ENCODE measurements around the gene ECE1. TPM values are rescaled to one million over a fixed set of nuclear protein-coding genes. Genes with fewer than 3 reads are reported as not detected.

The ECE1 gene
- total RNA-seq, 1 donor from 2014 or later, result 53.5 TPM

DNA sequence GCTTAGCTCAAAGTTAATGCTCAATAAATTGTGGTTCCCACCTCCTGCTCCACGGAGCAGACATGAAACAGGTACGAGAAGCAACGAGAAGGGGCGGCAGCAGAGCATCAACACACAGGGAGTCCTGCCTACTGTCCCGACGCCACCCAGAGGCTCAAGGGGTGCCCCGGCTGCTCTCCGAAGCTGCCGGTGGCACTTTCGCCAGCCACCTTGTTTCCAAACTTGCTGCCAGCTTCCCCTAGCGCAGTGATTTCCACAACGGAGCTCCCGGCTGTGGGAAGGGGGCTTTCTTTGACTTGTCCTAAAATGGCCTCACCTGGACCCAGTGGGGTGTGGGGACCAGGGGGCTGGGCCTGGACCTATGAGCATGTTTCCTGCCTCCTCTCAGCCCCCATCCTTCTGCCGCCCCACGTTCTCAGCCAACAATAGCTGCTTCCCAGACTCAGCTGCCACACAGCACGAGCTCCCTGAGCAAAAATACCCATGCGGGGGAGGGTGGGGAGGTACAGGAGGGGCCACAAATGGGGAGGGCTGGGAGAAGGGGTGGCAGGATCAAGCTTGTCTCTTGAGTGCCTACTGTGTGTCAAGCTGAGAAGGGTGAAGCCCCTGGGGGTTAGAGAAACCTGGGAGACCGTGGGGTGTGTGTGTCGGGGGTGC lies 35.6 kb upstream of the ECE1 start:
- intact Hi-C loops (cut with micrococcal nuclease), result loop anchor here (2.0 kb wide), 1 partner anchor 31 kb away; no protein-coding TSS in a partner anchor

- intact Hi-C loops (cut with micrococcal nuclease), result loop anchor here (2.0 kb wide), 1 partner anchor 30 kb away; no protein-coding TSS in a partner anchor
Observed at GRCh38 chr1:21325231-21325718, 35.0 kb upstream of the ECE1 start.

DNA sequence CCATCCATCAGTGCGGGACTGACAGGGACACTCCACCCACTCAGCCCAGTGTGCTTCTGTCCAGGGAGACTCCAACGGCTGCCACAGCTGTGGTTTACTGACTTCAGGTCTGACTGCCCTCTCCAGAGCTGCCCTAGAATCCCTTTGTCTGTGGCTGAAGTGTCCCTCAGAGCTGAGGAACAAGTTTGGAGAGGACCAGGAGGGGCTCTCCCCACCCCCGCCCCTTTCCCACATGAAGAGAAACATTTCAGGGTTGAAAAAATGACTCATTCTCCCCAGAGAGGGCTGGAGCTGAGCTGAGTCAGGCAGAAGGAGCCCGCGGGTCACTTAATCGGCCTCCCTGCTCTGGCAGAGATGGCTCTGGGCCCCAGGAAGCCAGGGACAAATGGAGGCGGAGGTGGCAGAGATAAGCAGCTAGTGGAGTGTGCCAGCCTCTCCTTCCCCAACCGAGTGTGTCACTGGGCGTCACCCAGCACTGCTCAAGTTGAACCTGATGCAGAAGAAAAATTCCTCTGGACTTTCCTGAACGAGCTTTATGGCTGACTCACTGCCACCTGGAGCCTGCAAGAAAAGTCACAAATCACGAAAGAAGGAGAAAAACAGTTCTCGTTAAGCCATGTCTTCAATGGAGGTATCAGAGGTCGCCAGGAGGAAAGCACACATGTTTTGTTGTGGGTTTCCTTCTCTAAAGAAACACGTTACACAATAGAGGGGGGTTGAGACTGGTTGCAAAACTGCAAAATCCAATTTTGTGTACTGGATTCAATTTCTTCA lies 34.3 kb upstream of the ECE1 start:
- intact Hi-C loops (cut with micrococcal nuclease), result loop anchor here (2.0 kb wide), 1 partner anchor 30 kb away; no protein-coding TSS in a partner anchor

DNA sequence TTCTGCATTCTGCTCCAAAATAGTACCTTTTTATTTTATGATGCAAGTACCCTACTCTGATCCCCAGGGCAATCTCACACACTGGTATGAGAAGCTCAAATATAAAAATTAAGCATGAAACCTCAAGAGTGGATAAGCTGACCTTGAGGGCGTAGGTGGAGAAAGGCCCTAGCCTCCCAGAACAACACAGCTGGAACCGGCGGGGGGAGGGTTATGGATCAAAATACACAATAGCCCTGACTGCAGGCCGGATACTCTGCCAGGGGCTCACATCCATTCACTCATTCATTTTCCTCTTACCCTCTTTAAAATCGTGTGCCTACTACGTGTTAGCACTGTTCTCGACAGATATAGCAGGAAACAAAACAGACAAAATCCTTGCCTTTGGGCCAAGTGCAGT lies 32.8 kb upstream of the ECE1 start:
- intact Hi-C loops (cut with micrococcal nuclease), result no loop called here

DNA sequence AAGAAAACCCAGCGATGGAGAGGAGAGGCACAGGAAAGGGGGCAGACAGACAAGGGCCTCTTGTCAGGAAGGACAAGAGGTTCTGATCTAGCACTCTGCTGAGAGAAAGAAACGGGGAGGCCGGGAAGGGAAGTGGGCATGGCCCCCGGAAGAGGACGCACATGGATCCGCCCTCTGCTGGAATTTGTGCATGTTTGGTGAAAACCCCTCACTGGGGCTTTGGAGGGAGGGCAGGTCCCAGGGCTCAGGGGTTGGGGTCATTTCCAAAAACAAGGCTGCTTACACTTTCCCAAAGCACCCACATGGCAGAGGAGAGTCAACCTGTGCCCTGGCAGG lies 32.4 kb upstream of the ECE1 start:
- intact Hi-C loops (cut with micrococcal nuclease), result no loop called here

DNA sequence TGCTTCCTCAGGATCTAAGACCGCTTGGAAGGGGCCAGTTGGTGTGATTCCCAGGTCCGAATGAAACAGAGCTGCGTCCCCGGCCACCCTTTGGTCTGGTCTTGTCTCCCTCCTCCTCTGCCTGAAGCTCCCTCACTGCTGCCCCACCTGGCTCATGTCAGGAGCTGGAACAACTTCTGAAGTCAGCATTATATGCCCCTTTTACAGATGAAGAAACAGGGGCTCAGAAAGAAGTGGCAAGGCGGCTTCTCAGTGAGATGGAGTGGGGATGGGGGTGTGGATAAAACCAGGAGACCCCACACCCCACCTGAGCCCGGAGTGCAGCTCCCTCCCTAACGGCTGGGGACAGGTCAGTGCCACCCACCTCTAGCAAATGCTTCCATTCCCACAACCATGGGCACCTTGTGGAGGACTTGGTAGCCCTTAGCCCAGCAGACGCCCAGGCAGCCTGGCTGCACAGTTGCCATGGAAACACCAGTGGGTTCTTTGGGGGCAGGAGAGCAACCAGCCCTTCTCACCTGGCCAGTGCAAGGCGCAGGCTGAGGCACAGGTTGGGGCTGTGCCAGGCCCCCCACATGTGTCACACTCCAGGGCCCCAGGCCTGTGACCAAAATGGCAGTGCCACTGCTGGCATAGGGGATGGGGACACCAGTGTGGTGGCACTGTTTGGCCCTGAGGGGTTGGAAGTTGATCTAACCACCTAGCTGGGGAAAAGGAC lies 31.9 kb upstream of the ECE1 start:
- intact Hi-C loops (cut with micrococcal nuclease), result no loop called here

GRCh38 chr1:21320410-21321108 lies 30.3 kb upstream of the ECE1 start:
- intact Hi-C loops (cut with micrococcal nuclease), result no loop called here

DNA sequence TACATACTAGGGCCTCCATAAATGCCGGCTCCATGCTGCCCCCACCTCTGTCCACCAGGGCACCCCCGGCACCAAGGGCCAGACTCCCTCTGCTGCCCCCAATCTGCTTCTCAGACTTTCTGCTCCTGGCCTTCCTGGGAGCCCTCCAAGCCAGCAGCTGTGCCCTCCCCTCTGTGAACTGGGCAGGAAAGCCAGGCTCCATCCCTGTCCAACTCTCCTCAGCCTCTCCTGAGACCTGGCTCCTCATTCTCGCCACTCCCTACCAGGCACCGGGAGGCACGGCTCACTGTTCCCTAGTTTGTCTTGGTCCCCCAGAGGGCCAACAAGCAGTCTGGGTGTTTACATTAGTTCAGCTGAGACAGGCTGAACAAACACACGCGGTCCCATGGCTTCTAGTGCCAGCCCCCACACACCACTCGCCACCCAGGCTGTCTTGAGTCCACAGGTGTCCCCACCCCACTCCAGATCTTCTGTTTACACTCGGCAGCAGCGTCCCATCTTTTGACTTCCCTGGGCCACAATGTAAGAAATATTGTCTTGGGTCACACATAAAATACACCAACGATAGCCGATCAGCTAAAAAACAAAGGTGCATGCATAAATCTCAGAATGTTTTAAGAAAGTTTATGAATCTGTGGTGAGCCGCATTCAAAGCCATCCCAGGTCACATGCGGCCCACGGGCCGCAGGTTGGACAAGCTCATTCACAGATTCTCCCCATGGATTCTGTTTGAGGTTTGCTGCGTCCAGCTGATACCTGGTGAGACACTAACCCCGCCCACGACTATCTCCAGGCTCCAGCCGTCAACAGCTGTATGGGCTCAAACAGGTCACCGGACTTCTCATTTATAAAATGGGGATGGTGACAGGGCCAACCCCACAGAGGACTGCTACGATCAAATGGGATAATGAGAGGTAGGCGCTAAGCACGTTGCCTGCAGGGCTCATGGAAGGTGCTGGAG lies 29.5 kb upstream of the ECE1 start:
- intact Hi-C loops (cut with micrococcal nuclease), result no loop called here

- intact Hi-C loops (cut with micrococcal nuclease), result no loop called here
Observed at GRCh38 chr1:21318714-21319159, 28.5 kb upstream of the ECE1 start.

- intact Hi-C loops (cut with micrococcal nuclease), result no loop called here
Observed at GRCh38 chr1:21318057-21318713, 27.9 kb upstream of the ECE1 start.

GRCh38 chr1:21317690-21318043 lies 27.4 kb upstream of the ECE1 start:
- intact Hi-C loops (cut with micrococcal nuclease), result no loop called here

DNA sequence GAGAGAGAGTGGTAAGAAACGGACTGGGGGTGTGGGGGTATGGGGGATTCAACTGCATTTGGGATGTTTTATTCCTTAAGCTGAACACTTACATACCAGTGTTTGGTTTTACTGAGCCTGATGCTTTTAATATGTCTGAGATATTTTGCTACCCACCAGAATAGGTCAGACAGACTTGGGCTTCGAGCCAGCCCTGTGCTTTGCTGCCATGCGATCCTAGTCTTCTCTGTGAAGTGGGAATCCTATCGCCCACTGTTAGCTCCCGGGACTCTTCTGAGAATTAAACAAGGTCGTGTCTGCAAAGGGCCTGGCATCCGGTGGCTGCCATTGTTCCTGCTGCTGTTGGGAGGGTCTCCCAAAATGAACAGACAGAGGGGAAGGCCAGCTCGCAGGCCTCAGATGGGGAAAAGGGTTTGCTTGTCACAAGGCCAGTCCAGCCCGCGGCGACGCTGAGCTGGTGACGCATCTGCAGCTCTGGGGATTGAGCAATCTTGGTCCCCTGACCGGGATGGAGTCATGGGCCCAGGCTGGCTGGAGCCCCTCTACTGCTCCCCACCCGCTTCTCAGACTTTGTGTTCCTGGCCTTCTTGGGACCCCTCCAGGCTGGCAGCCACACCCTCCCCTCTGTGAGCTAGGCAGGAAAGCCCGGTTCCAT lies 26.9 kb upstream of the ECE1 start:
- intact Hi-C loops (cut with micrococcal nuclease), result no loop called here

DNA sequence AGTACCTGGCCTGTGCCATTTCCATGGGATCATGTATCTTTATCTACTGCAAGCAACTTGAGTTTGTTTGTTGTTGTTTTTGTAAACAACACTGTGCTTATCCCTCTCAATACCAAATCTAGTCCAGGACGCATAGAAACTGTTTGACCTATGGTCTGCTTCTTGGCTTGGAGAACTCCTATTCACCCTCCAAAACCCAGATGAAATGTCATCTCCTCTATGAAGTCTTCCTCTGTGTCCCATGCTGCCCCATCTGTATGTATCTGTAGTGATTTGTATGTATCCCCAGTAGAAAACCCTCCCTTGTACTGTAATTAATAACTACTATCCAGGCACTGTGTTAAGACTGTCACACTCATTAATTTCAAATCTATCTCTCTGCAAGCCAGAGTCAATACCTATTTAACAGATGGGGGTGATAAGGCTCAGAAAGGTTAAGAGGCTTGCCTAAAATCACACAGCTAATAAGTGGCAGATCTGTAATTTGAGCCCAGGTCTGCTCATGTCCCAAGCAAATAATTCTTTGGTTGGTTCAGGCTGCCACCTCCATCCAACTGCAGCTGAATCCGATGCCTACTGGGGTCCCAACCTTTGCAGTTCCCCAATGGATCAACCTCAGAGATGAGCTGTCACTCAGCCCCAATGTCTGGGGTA lies 24.6 kb upstream of the ECE1 start:
- intact Hi-C loops (cut with micrococcal nuclease), result no loop called here

GRCh38 chr1:21313886-21314721 lies 23.8 kb upstream of the ECE1 start:
- intact Hi-C loops (cut with micrococcal nuclease), result no loop called here

GRCh38 chr1:21313203-21313885 lies 23.1 kb upstream of the ECE1 start:
- intact Hi-C loops (cut with micrococcal nuclease), result no loop called here

DNA sequence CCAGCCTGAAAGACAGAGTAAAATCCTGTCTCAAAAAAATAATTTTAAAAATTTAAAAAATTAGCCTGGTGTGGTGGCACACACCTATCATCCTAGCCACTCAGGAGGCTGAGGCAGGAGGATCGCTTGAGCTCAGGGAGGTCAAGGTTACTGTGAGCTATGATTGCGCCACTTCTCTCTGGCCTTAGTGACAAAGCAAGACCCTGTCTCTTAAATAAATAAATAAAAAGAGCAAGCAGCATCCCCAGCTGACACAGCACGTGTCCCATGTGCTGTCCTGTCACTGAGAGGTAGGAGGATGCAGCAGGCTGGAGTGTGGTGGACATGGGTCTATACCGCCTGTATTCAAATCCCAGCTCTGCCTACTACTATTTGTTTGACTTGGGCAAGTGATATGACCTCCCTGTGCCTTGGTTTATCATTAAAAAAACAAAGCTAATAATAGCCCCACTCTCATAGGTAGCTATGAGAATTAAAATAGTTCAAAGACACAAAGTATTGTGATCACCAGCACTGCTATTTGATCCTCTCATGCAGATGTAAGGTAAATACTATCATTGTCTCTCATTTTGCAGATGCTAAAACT lies 22.2 kb upstream of the ECE1 start:
- intact Hi-C loops (cut with micrococcal nuclease), result no loop called here

DNA sequence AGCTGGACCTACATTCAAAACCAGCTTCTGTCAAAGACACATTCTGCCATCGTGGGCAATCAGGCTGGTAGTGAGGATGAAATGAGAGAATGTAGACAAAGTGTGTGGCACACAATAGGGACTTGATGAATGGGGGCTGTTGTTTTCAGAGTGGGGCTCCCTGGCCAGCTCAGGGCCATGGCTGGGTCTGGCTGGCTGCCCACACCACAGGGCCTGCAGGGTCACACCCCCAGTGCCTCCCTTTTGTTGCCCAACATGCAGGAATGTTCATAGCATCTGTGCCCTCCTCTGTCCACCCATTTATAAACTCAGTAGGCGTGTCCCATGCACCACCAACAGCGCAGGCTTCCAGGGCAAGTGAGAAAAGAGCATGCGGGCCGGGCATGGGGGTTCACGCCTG lies 20.8 kb upstream of the ECE1 start:
- intact Hi-C loops (cut with micrococcal nuclease), result no loop called here

All from T-helper 2 cell treated with Interferon-gamma antibody and Interleukin-4, amounts not matched to agents 100 ng/mL and 5 ng/mL, for 36 hours (primary cell).